ENCODE data around the gene FBLN2. TPM values are rescaled to one million over a fixed set of nuclear protein-coding genes. Genes with fewer than 3 reads are reported as not detected.

FBLN2 gene
- total RNA-seq, 1 experiment from 2014 or later: not detected

DNA sequence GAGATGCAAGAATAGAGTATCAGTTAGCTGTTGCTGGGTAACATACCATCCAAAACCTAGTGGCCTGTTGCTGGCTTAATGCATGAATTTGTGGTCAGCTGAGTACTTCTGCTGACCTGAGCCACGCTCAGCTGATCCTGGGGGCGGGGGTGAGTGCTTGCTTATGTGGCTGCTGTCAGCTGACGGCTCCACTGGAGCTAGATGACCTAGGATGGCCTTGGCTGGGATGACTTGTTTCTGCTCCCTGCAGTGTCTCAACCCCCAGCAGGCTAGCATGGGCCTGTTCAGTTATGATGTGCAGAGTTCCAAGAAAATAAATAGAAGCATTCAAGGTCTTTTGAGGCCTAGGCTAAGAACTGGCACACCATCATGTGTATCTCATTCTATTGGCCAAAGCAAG lies 63.9 kb downstream of the FBLN2 start:
- Histone ChIP-seq H3K27ac (no peak overlapping the region), H3K9me3 (replicated peaks) (no peaks in the 10 kb centered on the region), H3K36me3 (no peaks in the 10 kb centered on the region), H3K4me1 (no peaks in the 10 kb centered on the region), H3K27me3 (peaks cover 5% of the 10 kb centered on the region; the same call in 1 of the 2 replicates), H3K4me3 (no peak overlapping the region)
- no peak for DNase-seq

- H3K4me1 ChIP-seq: no peaks in the 10 kb centered on the region
- no peak for DNase-seq
- no peak overlapping the region for H3K4me3 ChIP-seq
- H3K9me3 ChIP-seq (replicated peaks): no peaks in the 10 kb centered on the region
- H3K36me3 ChIP-seq: no peaks in the 10 kb centered on the region
- peaks cover 4% of the 10 kb centered on the region; the same call in 1 of the 2 replicates for H3K27me3 ChIP-seq
- H3K27ac ChIP-seq: no peak overlapping the region
Measured at GRCh38 chr3:13613343-13614190, 64.6 kb downstream of the FBLN2 start.

GRCh38 chr3:13614607-13615006 lies 65.7 kb downstream of the FBLN2 start:
- Histone ChIP-seq H3K36me3 (no peaks in the 10 kb centered on the region), H3K9me3 (replicated peaks) (no peaks in the 10 kb centered on the region), H3K27me3 (no peaks in the 10 kb centered on the region), H3K27ac (no peak overlapping the region), H3K4me3 (no peak overlapping the region), H3K4me1 (no peaks in the 10 kb centered on the region)
- DNase-seq: no peak

- no peak overlapping the region for H3K4me3 ChIP-seq
- no peaks in the 10 kb centered on the region for H3K9me3 ChIP-seq (replicated peaks)
- DNase-seq: no peak
- H3K36me3 ChIP-seq: no peaks in the 10 kb centered on the region
- no peak overlapping the region for H3K27ac ChIP-seq
- H3K4me1 ChIP-seq: no peaks in the 10 kb centered on the region
- H3K27me3 ChIP-seq: no peaks in the 10 kb centered on the region; the same call in 1 of the 2 replicates
Measured at GRCh38 chr3:13615019-13615528, 66.1 kb downstream of the FBLN2 start.

DNA sequence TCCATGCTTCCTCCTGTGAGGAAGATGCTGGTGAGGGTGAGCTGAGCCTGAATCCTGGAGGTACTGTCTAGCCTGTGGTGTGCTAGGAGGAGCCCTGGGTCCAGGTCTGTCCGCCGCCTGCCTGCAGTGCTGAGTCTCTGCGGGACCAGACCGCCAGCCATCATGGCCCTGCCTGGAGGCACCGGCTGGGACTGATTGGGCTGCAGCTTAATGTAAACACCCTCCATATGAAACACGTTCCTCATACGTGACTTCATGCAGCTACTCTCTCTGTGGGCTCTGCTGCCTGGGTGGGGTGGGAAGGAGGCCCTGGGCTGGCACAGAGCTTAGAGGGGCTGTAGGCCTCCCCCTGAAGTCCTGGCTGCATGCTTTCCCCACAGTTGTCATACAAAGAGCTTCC lies 67.4 kb downstream of the FBLN2 start:
- no peaks in the 10 kb centered on the region for H3K36me3 ChIP-seq
- H3K27ac ChIP-seq: no peak overlapping the region
- no peaks in the 10 kb centered on the region; the same call in 1 of the 2 replicates for H3K27me3 ChIP-seq
- no peaks in the 10 kb centered on the region for H3K9me3 ChIP-seq (replicated peaks)
- DNase-seq: no peak
- no peak overlapping the region for H3K4me3 ChIP-seq
- no peaks in the 10 kb centered on the region for H3K4me1 ChIP-seq

GRCh38 chr3:13617097-13617738 lies 68.3 kb downstream of the FBLN2 start:
- H3K36me3 ChIP-seq: no peaks in the 10 kb centered on the region
- no peaks in the 10 kb centered on the region for H3K4me1 ChIP-seq
- no peak overlapping the region for H3K4me3 ChIP-seq
- H3K27me3 ChIP-seq: no peaks in the 10 kb centered on the region; the same call in 1 of the 2 replicates
- H3K9me3 ChIP-seq (replicated peaks): no peaks in the 10 kb centered on the region
- DNase-seq: no peak
- H3K27ac ChIP-seq: no peak overlapping the region

- Histone ChIP-seq H3K4me1 (no peaks in the 10 kb centered on the region), H3K9me3 (replicated peaks) (no peaks in the 10 kb centered on the region), H3K27me3 (peaks cover 4% of the 10 kb centered on the region; the same call in 1 of the 2 replicates), H3K4me3 (no peak overlapping the region), H3K27ac (no peak overlapping the region), H3K36me3 (no peaks in the 10 kb centered on the region)
- no peak for DNase-seq
Measured at GRCh38 chr3:13617981-13618380, 69.1 kb downstream of the FBLN2 start.

GRCh38 chr3:13618836-13619235 lies 69.9 kb downstream of the FBLN2 start:
- Histone ChIP-seq H3K4me3 (no peak overlapping the region), H3K27me3 (peaks cover 4% of the 10 kb centered on the region; the same call in 1 of the 2 replicates), H3K36me3 (no peaks in the 10 kb centered on the region), H3K27ac (no peak overlapping the region), H3K9me3 (replicated peaks) (no peaks in the 10 kb centered on the region), H3K4me1 (no peaks in the 10 kb centered on the region)
- no peak for DNase-seq

- H3K9me3 ChIP-seq (replicated peaks): no peaks in the 10 kb centered on the region
- no peaks in the 10 kb centered on the region for H3K36me3 ChIP-seq
Measured at GRCh38 chr3:13619661-13620230, 70.8 kb downstream of the FBLN2 start.

DNA sequence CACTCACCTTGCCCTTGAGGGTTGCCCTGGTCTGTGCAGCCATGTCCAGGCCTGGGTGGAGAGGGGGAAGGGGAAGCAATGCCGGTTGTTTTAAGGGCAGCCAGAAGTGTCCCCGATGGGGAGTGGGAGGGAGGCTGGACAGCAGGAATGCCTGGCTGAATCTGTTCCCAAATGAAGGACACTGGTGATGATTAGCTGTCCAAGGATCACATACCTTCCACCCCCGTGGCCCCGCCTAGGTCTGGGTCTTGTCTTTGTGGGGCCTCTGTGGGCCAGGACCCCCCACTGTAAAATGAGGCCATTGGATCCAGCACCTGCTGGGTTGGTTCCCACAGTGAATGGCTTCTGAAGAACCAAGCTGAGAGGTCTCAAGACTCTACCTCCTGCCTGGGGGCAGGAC lies 71.4 kb downstream of the FBLN2 start:
- no peaks in the 10 kb centered on the region for H3K4me1 ChIP-seq
- DNase-seq: no peak
- H3K9me3 ChIP-seq (replicated peaks): no peaks in the 10 kb centered on the region
- no peak overlapping the region for H3K27ac ChIP-seq
- peaks cover 4% of the 10 kb centered on the region; the same call in 1 of the 2 replicates for H3K27me3 ChIP-seq
- H3K4me3 ChIP-seq: no peak overlapping the region
- no peaks in the 10 kb centered on the region for H3K36me3 ChIP-seq

More at GRCh38 chr3:13619661-13620230, 70.8 kb downstream of the FBLN2 start:
- H3K27me3 ChIP-seq: peaks cover 4% of the 10 kb centered on the region; the same call in 1 of the 2 replicates
- H3K4me3 ChIP-seq: no peak overlapping the region
- no peaks in the 10 kb centered on the region for H3K4me1 ChIP-seq
- no peak overlapping the region for H3K27ac ChIP-seq
- no peak for DNase-seq

- H3K4me3 ChIP-seq: no peak overlapping the region
- DNase-seq: no peak
- H3K27me3 ChIP-seq: peaks cover 4% of the 10 kb centered on the region; the same call in 1 of the 2 replicates
- no peaks in the 10 kb centered on the region for H3K4me1 ChIP-seq
- H3K9me3 ChIP-seq (replicated peaks): no peaks in the 10 kb centered on the region
- H3K27ac ChIP-seq: no peak overlapping the region
- H3K36me3 ChIP-seq: no peaks in the 10 kb centered on the region
Measured at GRCh38 chr3:13620776-13621365, 71.9 kb downstream of the FBLN2 start.

GRCh38 chr3:13621381-13622221 lies 72.7 kb downstream of the FBLN2 start:
- DNase-seq: no peak
- no peaks in the 10 kb centered on the region for H3K9me3 ChIP-seq (replicated peaks)
- no peak overlapping the region for H3K27ac ChIP-seq
- no peaks in the 10 kb centered on the region for H3K36me3 ChIP-seq
- no peaks in the 10 kb centered on the region for H3K4me1 ChIP-seq
- no peak overlapping the region for H3K4me3 ChIP-seq
- peaks cover 4% of the 10 kb centered on the region; the same call in 1 of the 2 replicates for H3K27me3 ChIP-seq

DNA sequence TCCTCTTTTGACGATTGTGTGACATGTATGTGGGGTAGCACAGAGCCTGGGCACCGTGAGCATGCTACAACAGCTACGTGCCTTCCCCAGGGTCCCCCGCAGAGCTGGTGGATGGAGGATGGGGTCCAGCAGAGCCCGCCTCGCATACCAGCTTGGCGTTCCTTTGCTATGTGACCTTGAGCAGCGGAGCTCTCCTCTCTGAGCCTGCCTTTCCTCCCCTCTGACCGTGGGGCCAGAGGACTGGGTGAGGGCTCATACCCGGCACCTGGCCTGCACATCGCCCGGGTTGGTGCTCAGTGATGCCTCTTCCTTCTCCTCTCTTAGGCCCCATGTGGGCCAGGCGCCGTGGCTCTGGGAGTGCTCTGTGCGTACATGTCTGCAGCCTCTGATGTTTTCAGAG lies 73.4 kb downstream of the FBLN2 start:
- Histone ChIP-seq H3K36me3 (no peaks in the 10 kb centered on the region), H3K27me3 (peaks cover 4% of the 10 kb centered on the region; the same call in 1 of the 2 replicates), H3K4me1 (no peaks in the 10 kb centered on the region), H3K9me3 (replicated peaks) (no peaks in the 10 kb centered on the region), H3K27ac (no peak overlapping the region), H3K4me3 (no peak overlapping the region)
- no peak for DNase-seq
